Measurements from ENCODE around the gene TSPAN9. TPM values are rescaled to one million over a fixed set of nuclear protein-coding genes. Genes with fewer than 3 reads are reported as not detected.

TSPAN9 gene
- total and polyA plus RNA-seq, 4 donors: 27.6 to 40.1 (median 30.9) TPM

DNA sequence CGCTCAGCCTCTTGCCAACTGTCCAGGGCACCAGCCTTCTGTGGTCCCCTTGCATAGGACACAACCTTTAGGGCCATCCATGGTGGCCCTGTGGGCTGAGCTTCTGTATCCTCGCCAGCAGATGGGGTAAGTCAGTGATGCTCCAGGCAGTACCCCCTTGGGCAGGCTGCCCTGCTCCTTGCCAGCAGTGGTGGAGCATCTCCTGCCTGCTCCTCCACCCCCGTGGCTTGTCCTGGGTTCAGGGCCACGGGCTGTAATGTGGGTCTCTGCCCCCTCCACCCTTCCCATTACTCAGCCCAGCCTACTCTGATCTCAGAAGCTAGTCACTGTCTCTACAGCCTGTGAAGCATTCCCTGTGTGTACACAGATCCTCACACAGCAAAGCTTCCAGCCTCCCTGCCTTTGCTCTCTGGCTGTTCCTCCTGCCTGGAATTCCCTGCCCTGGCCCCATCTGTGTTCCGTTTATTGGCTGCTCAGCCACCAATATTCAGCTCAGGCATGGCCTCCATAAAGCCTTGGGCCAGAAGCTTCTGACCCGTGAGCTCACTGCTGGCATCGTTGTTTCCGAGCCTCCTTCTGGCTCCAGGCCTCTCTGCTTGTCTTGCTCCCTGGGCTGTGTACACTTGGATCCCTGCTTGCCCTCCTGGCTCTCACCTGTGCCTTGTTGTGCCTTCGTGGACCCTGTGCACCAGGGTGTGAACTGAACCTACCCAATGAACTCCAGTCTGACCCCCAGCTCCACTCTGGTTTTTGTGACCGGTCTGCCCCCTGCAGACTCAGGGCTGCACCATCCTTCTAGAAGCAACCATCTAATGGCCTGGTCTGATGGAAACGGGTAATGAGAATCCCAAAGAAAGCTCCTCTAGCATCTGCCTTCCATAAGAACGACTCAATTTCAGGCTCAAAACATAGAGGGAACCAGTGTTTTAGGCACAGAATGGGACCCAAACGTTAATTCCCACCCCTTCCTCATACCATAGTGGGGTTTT, 236.8 kb downstream of the TSPAN9 start:
- WGBS (ENCODE audit: insufficient coverage): 52% methylated on average over 10 of the region's 13 CpGs

DNA sequence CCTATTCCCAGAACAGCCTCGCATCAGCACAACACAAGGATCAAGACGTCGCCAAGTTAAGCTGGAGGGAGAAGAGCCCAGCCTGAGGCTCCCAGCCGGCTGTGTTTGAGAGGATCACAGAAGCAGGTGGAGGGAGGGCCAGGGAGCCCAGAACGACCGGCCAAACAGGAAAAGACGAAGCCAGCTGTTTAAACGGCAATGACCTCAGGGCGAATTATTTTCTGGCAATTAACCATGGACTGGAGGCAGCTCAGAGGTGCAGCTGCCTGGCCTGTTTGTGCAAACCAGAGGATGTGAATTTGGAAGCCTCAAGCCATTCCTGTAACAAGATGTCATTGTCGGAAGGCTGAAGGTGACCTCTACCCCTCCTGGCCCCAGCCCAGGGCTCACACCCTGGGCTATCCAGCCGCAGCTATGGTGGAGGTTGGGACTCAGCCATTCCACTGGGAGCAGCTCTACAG, 238.1 kb downstream of the TSPAN9 start:
- Histone ChIP-seq H3K27ac (ENCODE audit: low read depth, low read length) (no peak overlapping the region), H3K27me3 (ENCODE audit: control insufficient read depth, insufficient read depth, low read length) (peaks cover 2% of the 10 kb centered on the region), H3K4me3 (ENCODE audit: low read depth, low read length) (no peak overlapping the region), H3K4me1 (ENCODE audit: control insufficient read depth, insufficient read depth, low read length) (peaks cover 44% of the 10 kb centered on the region), H3K36me3 (ENCODE audit: control insufficient read depth, insufficient read depth, low read length) (no peaks in the 10 kb centered on the region), H3K9me3 (ENCODE audit: control insufficient read depth, insufficient read depth, low read length) (no peaks in the 10 kb centered on the region)
- peak in 3 of 6 donors; percentile 23 to 78 (median 42) for DNase-seq (ENCODE audit: low read depth in 4 of 6, low spot score in 6 of 6)
- WGBS (ENCODE audit: insufficient coverage): 26% methylated on average over 7 of the region's 11 CpGs

More for the DNA sequence above, 236.8 kb downstream of the TSPAN9 start:
- Histone ChIP-seq H3K4me3 (ENCODE audit: low read depth, low read length) (no peak overlapping the region), H3K9me3 (ENCODE audit: control insufficient read depth, insufficient read depth, low read length) (no peaks in the 10 kb centered on the region), H3K36me3 (ENCODE audit: control insufficient read depth, insufficient read depth, low read length) (no peaks in the 10 kb centered on the region), H3K27ac (ENCODE audit: low read depth, low read length) (peak overlapping the region; percentile 25), H3K4me1 (ENCODE audit: control insufficient read depth, insufficient read depth, low read length) (peaks cover 44% of the 10 kb centered on the region), H3K27me3 (ENCODE audit: control insufficient read depth, insufficient read depth, low read length) (peaks cover 2% of the 10 kb centered on the region)
- DNase-seq (ENCODE audit: low read depth in 4 of 6, low spot score in 6 of 6): peak in 2 of 6 donors; percentile 53 to 69

DNA sequence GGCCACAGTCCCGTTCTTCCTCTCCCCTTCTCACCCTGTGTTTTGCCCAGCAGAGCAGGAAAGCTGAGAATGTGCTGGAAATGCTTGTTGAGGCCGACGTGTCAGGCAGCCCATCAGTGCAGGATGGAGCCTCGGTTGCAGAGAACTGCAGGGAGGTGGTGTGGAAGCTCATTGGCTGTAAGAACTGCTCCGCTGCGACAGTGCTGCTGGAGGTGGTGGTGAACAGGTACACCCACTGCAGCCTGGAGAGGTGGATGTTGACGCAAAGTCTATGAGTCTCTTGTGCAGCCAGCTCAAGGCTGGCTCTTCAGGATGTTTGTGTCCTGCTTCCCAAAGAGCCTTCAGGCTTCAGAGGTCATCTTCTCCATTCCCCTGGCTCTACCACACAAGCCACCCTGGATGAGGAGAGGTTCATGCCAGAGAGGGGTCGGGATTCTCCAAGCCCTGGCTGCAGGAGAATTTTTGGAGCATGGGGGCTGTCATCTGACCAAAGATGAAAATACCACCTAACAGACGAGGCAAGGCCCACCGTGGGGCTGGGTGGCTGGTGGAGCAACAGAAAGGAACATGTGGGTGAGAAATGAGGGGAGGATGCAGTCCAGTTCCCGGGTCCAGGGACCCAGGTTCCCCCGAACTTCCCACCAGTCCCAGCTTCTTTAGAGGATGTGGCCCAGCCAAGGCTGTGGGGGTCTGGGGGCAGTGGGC, 239.7 kb downstream of the TSPAN9 start:
- DNase-seq (ENCODE audit: low read depth in 4 of 6, low spot score in 6 of 6): no peak
- Histone ChIP-seq H3K27me3 (ENCODE audit: control insufficient read depth, insufficient read depth, low read length) (peaks cover 2% of the 10 kb centered on the region), H3K4me1 (ENCODE audit: control insufficient read depth, insufficient read depth, low read length) (peaks cover 44% of the 10 kb centered on the region), H3K36me3 (ENCODE audit: control insufficient read depth, insufficient read depth, low read length) (no peaks in the 10 kb centered on the region), H3K27ac (ENCODE audit: low read depth, low read length) (no peak overlapping the region), H3K4me3 (ENCODE audit: low read depth, low read length) (no peak overlapping the region), H3K9me3 (ENCODE audit: control insufficient read depth, insufficient read depth, low read length) (no peaks in the 10 kb centered on the region)
- 90% methylated on average over 8 of the region's 12 CpGs for WGBS (ENCODE audit: insufficient coverage)

DNA sequence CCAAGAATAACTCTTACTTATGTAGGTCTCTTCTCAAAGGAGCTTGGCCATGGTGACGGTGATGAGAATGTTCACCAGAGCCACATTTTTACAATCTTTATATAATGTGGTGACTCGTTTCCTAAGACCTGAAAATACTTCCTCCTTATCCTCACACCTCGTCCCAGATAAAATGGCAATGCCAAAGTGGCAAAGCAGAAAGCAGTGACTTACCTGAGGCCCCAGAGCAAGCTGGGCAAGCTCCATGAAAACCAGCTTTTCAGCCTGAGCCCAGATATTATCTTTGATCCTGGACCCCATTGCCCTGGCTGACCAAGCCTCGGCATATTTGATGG, 240.3 kb downstream of the TSPAN9 start:
- H3K27ac ChIP-seq (ENCODE audit: low read depth, low read length): no peak overlapping the region
- H3K27me3 ChIP-seq (ENCODE audit: control insufficient read depth, insufficient read depth, low read length): peaks cover 2% of the 10 kb centered on the region
- H3K9me3 ChIP-seq (ENCODE audit: control insufficient read depth, insufficient read depth, low read length): no peaks in the 10 kb centered on the region
- H3K4me3 ChIP-seq (ENCODE audit: low read depth, low read length): no peak overlapping the region
- H3K36me3 ChIP-seq (ENCODE audit: control insufficient read depth, insufficient read depth, low read length): no peaks in the 10 kb centered on the region
- DNase-seq (ENCODE audit: low read depth in 4 of 6, low spot score in 6 of 6): no peak
- peaks cover 39% of the 10 kb centered on the region for H3K4me1 ChIP-seq (ENCODE audit: control insufficient read depth, insufficient read depth, low read length)
- 94% methylated on average over 2 of the region's 4 CpGs for WGBS (ENCODE audit: insufficient coverage)

DNA sequence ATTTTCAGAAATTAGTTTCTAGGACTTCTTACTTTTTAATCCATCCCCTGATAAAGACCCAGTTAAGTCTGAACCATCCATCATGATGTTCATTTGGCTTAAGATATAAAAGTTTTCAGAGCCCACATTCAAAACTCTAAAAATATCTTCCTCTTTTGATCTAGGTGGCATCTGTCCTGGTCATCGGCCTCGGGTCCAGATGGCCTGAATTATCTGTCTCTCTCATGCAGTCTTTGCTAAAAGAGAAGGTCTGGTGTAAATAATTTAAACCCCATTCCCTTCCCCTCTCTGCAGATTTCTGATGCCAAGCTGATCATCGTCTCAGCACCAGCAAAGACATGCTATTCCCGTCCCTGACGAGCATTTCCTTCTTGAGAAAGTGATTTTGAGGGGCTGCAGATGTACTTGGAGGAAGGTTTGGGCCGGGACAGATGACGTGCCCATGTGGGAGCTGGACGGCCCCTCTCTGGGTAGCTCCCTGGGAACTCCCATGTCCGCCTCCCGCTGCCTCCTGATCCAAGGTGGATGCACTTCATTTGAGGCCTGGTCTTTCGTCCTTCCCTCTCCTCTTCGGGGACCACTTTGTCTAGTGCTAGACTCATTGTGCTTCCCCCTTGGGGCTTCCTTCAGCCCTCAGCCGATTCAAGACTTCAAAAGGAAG, 240.8 kb downstream of the TSPAN9 start:
- Histone ChIP-seq H3K27me3 (ENCODE audit: control insufficient read depth, insufficient read depth, low read length) (peaks cover 2% of the 10 kb centered on the region), H3K4me1 (ENCODE audit: control insufficient read depth, insufficient read depth, low read length) (peaks cover 39% of the 10 kb centered on the region), H3K4me3 (ENCODE audit: low read depth, low read length) (no peak overlapping the region), H3K9me3 (ENCODE audit: control insufficient read depth, insufficient read depth, low read length) (no peaks in the 10 kb centered on the region), H3K36me3 (ENCODE audit: control insufficient read depth, insufficient read depth, low read length) (peaks cover 2% of the 10 kb centered on the region), H3K27ac (ENCODE audit: low read depth, low read length) (no peak overlapping the region)
- DNase-seq (ENCODE audit: low read depth in 4 of 6, low spot score in 6 of 6): no peak
- WGBS (ENCODE audit: insufficient coverage): 94% methylated on average over 8 of the region's 13 CpGs

DNA sequence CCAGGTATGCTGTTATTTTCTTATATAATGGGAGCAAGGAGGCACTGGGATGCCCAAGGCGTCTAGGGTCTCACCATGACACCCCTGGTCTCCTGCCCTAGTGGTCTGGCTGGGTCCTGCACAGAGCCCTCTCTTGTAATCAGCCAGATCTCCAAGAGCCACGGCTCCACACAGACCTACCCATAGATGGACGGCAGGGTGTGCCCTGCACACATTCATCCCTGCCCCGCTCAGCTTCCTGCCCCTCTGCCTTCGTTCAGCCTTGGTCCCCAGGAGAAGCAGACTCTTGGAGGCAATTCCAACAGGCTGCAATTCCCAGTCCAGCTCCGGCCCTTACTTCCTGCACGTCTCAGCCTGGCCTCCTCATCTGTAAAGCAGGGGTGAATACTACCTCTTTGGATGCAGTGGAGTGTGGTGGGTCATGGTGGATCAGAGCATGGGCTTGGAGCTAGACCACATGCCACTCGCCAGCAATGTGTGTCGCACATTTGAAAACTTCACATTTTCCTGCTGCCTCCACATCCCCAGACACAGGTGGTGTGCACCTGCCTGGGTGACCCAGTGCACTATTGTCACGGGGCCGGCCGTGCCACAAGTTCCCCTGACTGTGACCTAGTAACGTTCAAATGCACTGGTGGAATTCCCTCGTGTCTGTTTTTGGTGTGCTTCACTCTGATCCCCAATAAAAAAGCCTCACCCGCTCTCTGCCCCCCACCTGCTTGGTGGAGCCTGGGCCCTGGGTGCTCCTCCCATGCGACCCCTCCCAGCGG, 242.7 kb downstream of the TSPAN9 start:
- WGBS (ENCODE audit: insufficient coverage): 92% methylated on average over 16 of the region's 17 CpGs
- peaks cover 23% of the 10 kb centered on the region for H3K4me1 ChIP-seq (ENCODE audit: control insufficient read depth, insufficient read depth, low read length)

DNA sequence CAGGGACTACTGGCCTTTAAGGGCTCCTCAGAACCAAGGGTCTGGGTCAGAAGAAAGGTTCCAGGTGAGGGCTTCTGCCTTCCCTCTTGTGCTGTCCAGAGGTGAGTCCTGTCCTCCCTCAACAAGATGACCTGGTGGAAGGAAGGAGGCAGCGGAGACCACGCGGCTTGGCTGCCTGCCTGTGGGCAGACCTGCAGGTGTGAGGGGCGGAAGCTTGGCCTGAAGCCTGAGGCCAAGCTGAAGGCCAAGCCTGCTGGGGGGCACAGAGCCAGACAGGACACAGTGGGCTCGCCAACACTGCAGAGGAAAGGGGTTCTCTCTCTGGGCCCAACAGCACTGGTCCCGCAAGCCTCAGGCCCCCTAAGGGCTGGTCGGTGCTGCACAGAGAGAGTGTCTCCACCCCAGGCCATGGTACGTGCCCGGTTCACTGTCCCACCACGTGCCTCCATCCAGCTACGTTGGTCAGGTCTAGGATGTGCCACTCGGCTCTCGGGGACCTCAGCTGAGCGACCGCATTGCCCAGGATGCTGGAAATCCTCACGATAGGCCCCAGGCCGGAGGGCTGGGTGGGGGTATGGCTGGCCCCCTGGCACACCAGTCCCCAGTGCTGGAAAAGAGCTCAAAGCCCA, 243.8 kb downstream of the TSPAN9 start:
- H3K36me3 ChIP-seq (ENCODE audit: control insufficient read depth, insufficient read depth, low read length): peaks cover 3% of the 10 kb centered on the region
- peaks cover 2% of the 10 kb centered on the region for H3K27me3 ChIP-seq (ENCODE audit: control insufficient read depth, insufficient read depth, low read length)
- H3K4me1 ChIP-seq (ENCODE audit: control insufficient read depth, insufficient read depth, low read length): peaks cover 13% of the 10 kb centered on the region
- H3K4me3 ChIP-seq (ENCODE audit: low read depth, low read length): no peak overlapping the region
- no peaks in the 10 kb centered on the region for H3K9me3 ChIP-seq (ENCODE audit: control insufficient read depth, insufficient read depth, low read length)
- whole genome bisulfite sequencing (ENCODE audit: insufficient coverage): 82% methylated on average over 17 of the region's 17 CpGs
- no peak overlapping the region for H3K27ac ChIP-seq (ENCODE audit: low read depth, low read length)
- no peak for DNase-seq (ENCODE audit: low read depth in 4 of 6, low spot score in 6 of 6)

More for the DNA sequence above, 242.7 kb downstream of the TSPAN9 start:
- no peak for DNase-seq (ENCODE audit: low read depth in 4 of 6, low spot score in 6 of 6)
- Histone ChIP-seq H3K27ac (ENCODE audit: low read depth, low read length) (no peak overlapping the region), H3K36me3 (ENCODE audit: control insufficient read depth, insufficient read depth, low read length) (peaks cover 3% of the 10 kb centered on the region), H3K4me3 (ENCODE audit: low read depth, low read length) (no peak overlapping the region), H3K9me3 (ENCODE audit: control insufficient read depth, insufficient read depth, low read length) (no peaks in the 10 kb centered on the region), H3K27me3 (ENCODE audit: control insufficient read depth, insufficient read depth, low read length) (peaks cover 2% of the 10 kb centered on the region)

DNA sequence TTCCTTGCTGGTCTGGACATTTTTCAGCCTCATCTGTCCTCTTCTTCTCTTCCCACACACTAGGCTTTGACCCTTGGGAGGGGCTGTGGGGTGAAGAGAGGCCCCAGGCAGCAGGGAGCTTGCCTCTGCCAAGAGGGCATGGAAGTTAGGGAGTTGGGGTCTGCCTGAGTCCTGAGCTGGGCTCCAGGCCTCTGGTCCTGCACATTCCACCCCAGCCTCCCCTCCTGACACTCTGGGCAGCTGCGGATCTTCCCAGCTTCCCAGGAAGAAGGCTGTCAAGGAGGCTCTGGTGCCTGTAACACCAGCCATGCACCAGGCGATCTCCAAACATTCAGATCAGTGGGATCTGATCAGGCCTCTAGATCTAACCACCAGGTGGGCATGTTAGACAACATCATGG, 244.7 kb downstream of the TSPAN9 start:
- H3K27me3 ChIP-seq (ENCODE audit: control insufficient read depth, insufficient read depth, low read length): peaks cover 2% of the 10 kb centered on the region
- H3K4me3 ChIP-seq (ENCODE audit: low read depth, low read length): no peak overlapping the region
- DNase-seq (ENCODE audit: low read depth in 4 of 6, low spot score in 6 of 6): no peak
- WGBS (ENCODE audit: insufficient coverage): 78% methylated on average over 2 of the region's 2 CpGs
- peaks cover 3% of the 10 kb centered on the region for H3K36me3 ChIP-seq (ENCODE audit: control insufficient read depth, insufficient read depth, low read length)
- H3K9me3 ChIP-seq (ENCODE audit: control insufficient read depth, insufficient read depth, low read length): no peaks in the 10 kb centered on the region
- peaks cover 11% of the 10 kb centered on the region for H3K4me1 ChIP-seq (ENCODE audit: control insufficient read depth, insufficient read depth, low read length)
- no peak overlapping the region for H3K27ac ChIP-seq (ENCODE audit: low read depth, low read length)

All from spinal cord (tissue), 10 donors.